Cardiac septum (tissue), 1 donor: ENCODE measurements around the gene CTAGE9. TPM values are rescaled to one million over a fixed set of nuclear protein-coding genes. Genes with fewer than 3 reads are reported as not detected.

Experiments used
- DNase-seq: peaks from one replicate; pipeline ENCODE4 v3.0.0-alpha.2; 2020; ENCODE audit warnings: low spot score
- intact Hi-C: fragments of 100-400 bp; cut with DNase I; formaldehyde crosslinking; loops from one replicate; pipeline ENCODE4 v1.14.0; 2022
- total RNA-seq: library from RNA; stranded (reverse); fragmentation: NEBNext Ultra II Directional; extraction: Animal tissue kit (Norgen Biotek cat#: 25700); gene quantifications from one replicate; pipeline ENCODE4 v1.2.1, GENCODE V29; 2021
- donor health status: DM: no; HTN: no; CAD: no.

CTAGE9 gene
- total RNA-seq, 1 donor from 2014 or later = not detected

DNA sequence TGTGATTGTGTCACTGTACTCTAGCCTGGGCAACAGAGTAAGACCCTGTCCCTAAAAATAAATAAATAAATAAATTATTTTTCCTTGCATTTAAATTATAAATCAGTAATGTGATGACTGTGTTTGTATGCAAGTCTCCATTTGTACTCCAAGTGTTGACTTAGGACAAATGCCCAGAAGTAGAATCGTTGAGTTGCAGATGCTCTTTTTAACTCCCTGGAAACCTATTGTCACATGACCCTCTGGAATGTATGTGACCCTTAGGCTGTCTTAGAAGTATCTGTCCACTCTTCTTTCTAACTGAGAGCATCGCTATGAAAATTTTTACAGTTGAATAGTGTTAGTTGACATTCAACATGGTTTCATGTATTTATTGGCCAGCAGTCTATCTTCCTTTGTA is 28.4 kb downstream of the CTAGE9 start:
- no peak for DNase-seq
- intact Hi-C loops = no loop called here

DNA sequence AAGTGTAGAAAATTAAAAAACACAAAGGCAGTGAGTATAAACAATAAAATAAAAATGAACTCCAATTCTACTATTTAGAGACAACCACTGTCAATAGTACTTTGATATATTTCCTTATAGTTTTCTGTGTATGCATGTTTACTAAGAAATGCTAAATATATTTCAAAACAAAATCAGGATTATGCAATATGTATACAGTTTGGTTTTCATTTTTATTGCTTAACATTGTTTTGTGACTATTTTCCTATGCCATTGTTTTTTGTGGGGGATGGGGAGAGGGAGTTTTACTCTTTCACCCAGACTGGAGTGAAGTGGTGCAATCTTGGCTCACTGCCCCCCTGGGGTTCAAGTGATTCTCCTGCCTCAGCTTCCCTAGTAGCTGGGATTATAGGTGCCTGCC is 29.2 kb downstream of the CTAGE9 start:
- intact Hi-C loops = no loop called here
- DNase-seq = no peak

DNA sequence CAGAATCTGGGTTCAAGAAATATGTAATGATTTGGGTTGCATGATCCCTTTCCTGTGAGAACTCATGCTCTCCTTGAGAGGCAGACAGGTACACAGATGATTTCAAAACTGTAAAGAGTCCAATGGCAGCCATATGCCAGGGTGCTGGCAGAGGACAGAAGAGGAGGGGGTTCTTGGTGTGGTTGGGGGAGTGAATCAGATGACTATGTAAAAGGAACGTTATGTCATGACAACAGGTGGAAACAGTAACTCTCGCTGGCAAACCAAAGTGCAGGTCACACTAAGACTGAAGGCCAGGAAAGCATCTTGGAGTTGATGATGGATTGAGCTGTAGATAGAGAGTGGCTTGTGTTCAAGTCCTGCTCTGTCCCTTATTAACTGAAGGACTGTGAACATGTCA is 29.9 kb downstream of the CTAGE9 start:
- DNase-seq = no peak
- intact Hi-C loops = no loop called here

DNA sequence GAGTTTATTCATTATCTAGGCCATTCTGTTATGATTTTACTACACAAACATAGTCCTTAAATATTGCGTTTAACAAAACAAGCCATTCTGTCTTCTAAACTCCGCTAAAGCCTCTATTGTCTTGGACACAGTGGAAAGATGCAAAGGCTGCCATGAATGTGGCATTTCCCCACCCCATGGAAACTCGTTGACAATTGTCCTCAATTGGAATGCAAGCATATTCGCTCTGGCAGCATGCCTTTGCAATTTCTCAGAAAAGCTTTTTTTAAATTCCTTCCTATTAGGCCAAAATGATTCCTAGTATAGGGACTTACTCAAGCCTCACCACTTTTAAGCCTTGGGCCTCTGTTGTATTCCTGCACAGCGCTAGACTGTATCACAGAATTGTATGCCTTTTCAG is 32.4 kb downstream of the CTAGE9 start:
- intact Hi-C loops = no loop called here
- no peak for DNase-seq

DNA sequence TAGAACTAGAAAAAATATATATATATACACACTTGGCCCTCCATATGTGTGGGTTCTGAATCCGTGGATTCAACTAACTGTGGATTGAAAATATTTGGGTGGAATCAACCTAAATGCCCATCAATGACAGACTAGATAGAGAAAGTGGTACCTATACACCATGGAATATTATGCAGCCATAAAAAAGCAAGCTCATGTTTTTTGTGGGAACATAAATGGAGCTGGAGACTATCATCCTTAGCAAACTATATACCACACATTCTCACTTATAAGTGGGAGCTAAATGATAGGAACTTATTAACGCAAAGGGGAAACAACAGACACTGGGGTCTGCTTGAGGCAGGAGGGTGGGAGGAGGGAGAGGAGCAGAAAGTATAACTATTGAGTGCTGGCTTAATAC is 37.6 kb downstream of the CTAGE9 start:
- intact Hi-C loops = no loop called here

GRCh38 chr6:131669891-131670290 is 40.9 kb downstream of the CTAGE9 start:
- intact Hi-C loops = no loop called here
- no peak for DNase-seq

More for the DNA sequence above, 37.6 kb downstream of the CTAGE9 start:
- no peak for DNase-seq

GRCh38 chr6:131663578-131664165 is 47.1 kb downstream of the CTAGE9 start:
- intact Hi-C loops = no loop called here
- no peak for DNase-seq

DNA sequence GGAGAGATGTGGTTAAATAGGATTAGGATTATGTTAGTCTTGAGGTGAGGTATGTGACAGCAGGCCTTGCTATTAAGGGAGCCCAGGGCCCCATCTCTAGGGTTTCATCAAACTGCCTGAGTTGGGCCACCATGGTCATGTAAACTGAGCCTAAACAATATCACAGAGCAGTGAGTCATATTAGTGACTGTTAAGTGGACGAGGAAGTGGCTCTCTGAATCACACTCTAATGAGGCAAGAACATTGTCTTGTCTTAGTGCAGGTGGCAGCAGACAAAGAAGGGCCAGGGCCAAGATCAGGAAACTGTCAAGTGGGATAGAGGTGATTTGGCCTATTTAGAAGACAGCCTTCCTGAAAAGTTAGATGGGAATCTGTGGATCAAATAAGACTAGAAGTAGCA is 50.6 kb downstream of the CTAGE9 start:
- intact Hi-C loops = no loop called here

More for the DNA sequence above, 50.6 kb downstream of the CTAGE9 start:
- no peak for DNase-seq

Other genes with a start within 250 kb of the CTAGE9 start
- 0.89 TPM for gene ARG1, start 137.8 kb downstream of the CTAGE9 start, total RNA-seq
- 12.3 TPM for gene MED23, start 82.8 kb downstream of the CTAGE9 start, total RNA-seq
- gene ENPP3, start 73.7 kb downstream of the CTAGE9 start, total RNA-seq = 0.16 TPM
- 0.13 TPM for gene OR2A4, start 9.6 kb downstream of the CTAGE9 start, total RNA-seq
- gene ENPP1, start 97.0 kb upstream of the CTAGE9 start, total RNA-seq = 3.3 TPM
- gene CCN2, start 240.4 kb upstream of the CTAGE9 start, total RNA-seq = 76.5 TPM